H9 (cell line): ENCODE results near the gene FREM1. TPM values are rescaled to one million over a fixed set of nuclear protein-coding genes. Genes with fewer than 3 reads are reported as not detected.

Experiments
- DNase-seq: peaks from one replicate; pipeline ENCODE4 v3.0.0-alpha.2; 2017
- H2AFZ ChIP-seq: one replicate; pipeline ENCODE4 v1.6.1; 2013; ENCODE audit warnings: mild to moderate bottlenecking, low read length, control low read depth, moderate library complexity
- H2AK5ac ChIP-seq: 2 replicates; pipeline ENCODE4 v1.6.1; 2013; ENCODE audit warnings: low read length, control low read depth, mixed read lengths; ENCODE audit not compliant: insufficient read length
- H2BK120ac ChIP-seq: one replicate; pipeline ENCODE4 v1.6.1; 2013; ENCODE audit warnings: low read depth, mild to moderate bottlenecking, low read length, control low read depth, inconsistent platforms; ENCODE audit not compliant: poor library complexity, severe bottlenecking
- H2BK12ac ChIP-seq: 2 replicates; pipeline ENCODE4 v1.6.1; 2013; ENCODE audit warnings: low read length, control low read depth, mixed read lengths, low read depth; ENCODE audit not compliant: insufficient read length
- H2BK15ac ChIP-seq: 2 replicates; pipeline ENCODE4 v1.6.1; 2013; ENCODE audit warnings: low read depth, low read length, control low read depth
- H2BK20ac ChIP-seq: one replicate; pipeline ENCODE4 v1.6.1; 2013; ENCODE audit warnings: low read depth, mild to moderate bottlenecking, low read length, control low read depth, inconsistent platforms; ENCODE audit not compliant: poor library complexity, severe bottlenecking
- H2BK5ac ChIP-seq: 2 replicates; pipeline ENCODE4 v1.6.1; 2013; ENCODE audit warnings: low read length, control low read depth, mixed read lengths; ENCODE audit not compliant: insufficient read length
- H3K14ac ChIP-seq: 2 replicates; pipeline ENCODE4 v1.6.1; 2013; ENCODE audit warnings: low read length, control low read depth; ENCODE audit not compliant: insufficient read depth
- H3K18ac ChIP-seq: 2 replicates; pipeline ENCODE4 v1.6.1; 2013; ENCODE audit warnings: low read depth, mild to moderate bottlenecking, mixed read lengths, low read length, control low read depth; ENCODE audit not compliant: insufficient read length
- H3K23ac ChIP-seq: 2 replicates; pipeline ENCODE4 v1.6.1; 2013; ENCODE audit warnings: low read length, control low read depth, mixed read lengths, low read depth; ENCODE audit not compliant: insufficient read length
- H3K23me2 ChIP-seq: 2 replicates; pipeline ENCODE4 v1.6.1; 2013; ENCODE audit warnings: low read depth, mild to moderate bottlenecking, mixed read lengths, low read length, control low read depth; ENCODE audit not compliant: insufficient read length, poor library complexity, severe bottlenecking
- H3K27ac ChIP-seq: 2 replicates; pipeline ENCODE4 v1.5.1; 2013; ENCODE audit warnings: low read length, control low read depth, mixed read lengths, low read depth; ENCODE audit not compliant: insufficient read length
- H3K27me3 ChIP-seq: 2 replicates; pipeline ENCODE4 v1.6.1; 2013; ENCODE audit warnings: low read length, control low read depth, inconsistent platforms; ENCODE audit not compliant: insufficient read depth
- H3K4ac ChIP-seq: 2 replicates; pipeline ENCODE4 v1.6.1; 2013; ENCODE audit warnings: low read depth, mild to moderate bottlenecking, control low read depth, inconsistent platforms, low read length, moderate library complexity
- H3K4me1 ChIP-seq: 2 replicates; pipeline ENCODE4 v1.6.1; 2013; ENCODE audit warnings: low read length, control low read depth, inconsistent platforms; ENCODE audit not compliant: insufficient read depth
- H3K4me2 ChIP-seq: 2 replicates; pipeline ENCODE4 v1.6.1; 2013; ENCODE audit warnings: low read length, control low read depth, mixed read lengths; ENCODE audit not compliant: insufficient read length, insufficient read depth
- H3K56ac ChIP-seq: 2 replicates; pipeline ENCODE4 v1.6.1; 2013; ENCODE audit warnings: low read depth, mild to moderate bottlenecking, mixed read lengths, low read length, control low read depth; ENCODE audit not compliant: insufficient read length
- H3K79me1 ChIP-seq: 2 replicates; pipeline ENCODE4 v1.6.1; 2013; ENCODE audit warnings: low read depth, mild to moderate bottlenecking, moderate library complexity, low read length, control low read depth, inconsistent platforms; ENCODE audit not compliant: insufficient read depth, poor library complexity, severe bottlenecking
- H3K79me2 ChIP-seq: 2 replicates; pipeline ENCODE4 v1.6.1; 2013; ENCODE audit warnings: low read length, control low read depth, inconsistent platforms; ENCODE audit not compliant: insufficient read depth
- H3K9ac ChIP-seq: 2 replicates; pipeline ENCODE4 v1.6.1; 2013; ENCODE audit warnings: low read length, control low read depth, mixed read lengths; ENCODE audit not compliant: insufficient read length; ENCODE audit errors: extremely low read depth
- H3K9me3 ChIP-seq: one replicate; pipeline ENCODE4 v1.6.1; 2013; ENCODE audit warnings: low read depth, low read length, inconsistent platforms; ENCODE audit not compliant: control insufficient read depth
- H3T11ph ChIP-seq: one replicate; pipeline ENCODE4 v1.6.1; 2013; ENCODE audit warnings: mild to moderate bottlenecking, low read length, control low read depth, inconsistent platforms
- H4K20me1 ChIP-seq: one replicate; pipeline ENCODE4 v1.6.1; 2013; ENCODE audit not compliant: control insufficient read depth, insufficient read length, insufficient read depth
- H4K5ac ChIP-seq: 2 replicates; pipeline ENCODE4 v1.6.1; 2013; ENCODE audit warnings: low read depth, mild to moderate bottlenecking, mixed read lengths, low read length, control low read depth; ENCODE audit not compliant: insufficient read length
- H4K8ac ChIP-seq: replicated peaks from 2 replicates; pipeline ENCODE4 v1.6.1; 2013; ENCODE audit warnings: low read length, control low read depth, mixed read lengths, low read depth; ENCODE audit not compliant: insufficient read length
- H4K91ac ChIP-seq: 2 replicates; pipeline ENCODE4 v1.6.1; 2013; ENCODE audit warnings: low read depth, mild to moderate bottlenecking, moderate library complexity, mixed read lengths, low read length, control low read depth; ENCODE audit not compliant: insufficient read length
- H3K27ac Mint-ChIP-seq, 3 experiments: 2 replicates in 2 of 3; 3 replicates in 1 of 3; pipeline ENCODE4 v1.8.0; 2020 to 2021; ENCODE audit warnings: mixed read lengths in 3 of 3, mild to moderate bottlenecking in 1 of 3, moderate library complexity in 1 of 3
- H3K27me3 Mint-ChIP-seq: 2 replicates; pipeline ENCODE4 v1.8.0; 2021; ENCODE audit warnings: low read depth, mild to moderate bottlenecking, moderate library complexity, mixed read lengths
- H3K36me3 Mint-ChIP-seq, 3 experiments: 2 replicates in 2 of 3; 3 replicates in 1 of 3; pipeline ENCODE4 v1.8.0; 2020 to 2021; ENCODE audit warnings: low read depth in 3 of 3, mixed read lengths in 3 of 3; ENCODE audit not compliant: insufficient read depth in 1 of 3
- H3K4me1 Mint-ChIP-seq, 2 experiments: 2 replicates each; pipeline ENCODE4 v1.8.0; 2020; ENCODE audit warnings: mixed read lengths in 2 of 2
- H3K4me3 Mint-ChIP-seq, 2 experiments: 2 replicates in 1 of 2; 3 replicates in 1 of 2; pipeline ENCODE4 v1.8.0; 2020 to 2021; ENCODE audit warnings: mild to moderate bottlenecking in 2 of 2, mixed read lengths in 2 of 2, moderate library complexity in 1 of 2
- H3K9me3 Mint-ChIP-seq, 2 experiments: 2 replicates in 1 of 2; 3 replicates in 1 of 2; pipeline ENCODE4 v1.8.0; 2020; ENCODE audit warnings: mild to moderate bottlenecking in 2 of 2, mixed read lengths in 2 of 2, moderate library complexity in 1 of 2
- CTCF ChIP-seq: fragments of 200-600 bp; sonication (generic); conservative IDR thresholded peaks from 3 replicates; pipeline ENCODE4 v1.8.0; 2021; ENCODE audit warnings: antibody characterized with exemption, mild to moderate bottlenecking
- WGBS: extraction: QIAGEN DNeasy Blood & Tissue Kit; methylation state at CpG from one replicate; pipeline ENCODE4 v1.1.7; 2013; ENCODE audit warnings: missing lambda C conversion rate, low lambda C conversion rate, mixed read lengths; ENCODE audit not compliant: insufficient read length; ENCODE audit errors: extremely low coverage; 5-methylcytosine and 5-hydroxymethylcytosine counted together
- total RNA-seq: library from RNA; stranded (reverse); gene quantifications from 2 replicates; pipeline ENCODE4 v1.2.1, GENCODE V29; 2021

The FREM1 gene
- total RNA-seq, 1 experiment from 2014 or later, result 0.44 TPM

DNA sequence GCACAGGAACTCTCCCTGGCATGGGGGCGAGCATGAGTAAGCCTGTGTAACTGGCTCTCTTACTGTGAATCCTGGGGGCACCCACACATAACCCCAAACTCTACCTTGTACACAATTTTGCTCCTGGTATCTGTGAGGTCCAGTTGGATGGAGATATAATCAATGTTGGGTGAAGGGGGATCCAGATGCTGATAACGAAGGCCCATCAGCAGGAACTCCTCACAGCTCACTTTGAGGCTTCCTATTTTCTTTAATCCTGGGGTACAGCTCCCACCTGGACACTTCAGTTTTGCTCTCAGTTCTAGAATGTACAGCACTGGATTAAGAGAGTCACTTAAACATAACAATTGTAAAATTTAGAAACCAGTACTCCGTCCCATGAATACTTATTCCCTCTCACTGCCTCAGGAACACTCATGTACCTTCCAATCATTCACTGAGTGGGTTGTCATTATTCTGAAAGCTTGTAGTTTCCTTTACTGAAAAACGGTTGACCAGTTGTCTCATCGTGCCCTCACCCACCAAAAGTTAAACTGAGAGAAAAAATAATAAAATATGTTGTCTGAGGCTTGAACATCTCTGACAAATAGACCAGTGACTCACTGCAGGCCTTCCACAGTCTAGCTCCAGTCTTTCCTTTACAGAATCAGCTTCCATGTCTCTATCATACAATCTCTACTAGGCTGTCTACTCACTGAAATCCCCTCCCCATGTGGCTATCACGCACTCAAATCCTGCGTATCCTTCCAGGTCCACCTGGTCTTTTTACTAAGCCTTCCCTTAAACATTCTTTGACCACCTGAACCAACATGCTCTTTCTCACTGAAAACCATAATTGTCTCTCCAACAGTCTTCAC lies 52.6 kb downstream of the FREM1 start:
- Histone ChIP-seq H2AK5ac (no peak overlapping the region), H3K79me1 (no peaks in the 10 kb centered on the region), H3K23ac (no peak overlapping the region), H3K14ac (no peak overlapping the region), H3K9me3 (no peaks in the 10 kb centered on the region), H4K91ac (no peak overlapping the region), H2BK5ac (no peak overlapping the region), H2BK12ac (no peak overlapping the region), H3K27ac (no peak overlapping the region), H3K79me2 (no peaks in the 10 kb centered on the region), H4K8ac (no peak overlapping the region), H3K27me3 (no peaks in the 10 kb centered on the region), H3T11ph (no peak overlapping the region), H4K20me1 (no peaks in the 10 kb centered on the region), H2BK120ac (no peak overlapping the region), H3K4me1 (no peaks in the 10 kb centered on the region), H2BK15ac (no peak overlapping the region), H3K23me2 (no peaks in the 10 kb centered on the region), H3K18ac (no peak overlapping the region), H4K5ac (no peak overlapping the region), H2BK20ac (no peak overlapping the region), H2AFZ (no peak overlapping the region), H3K4ac (no peak overlapping the region), H3K4me2 (no peak overlapping the region), H3K9ac (no peak overlapping the region), H3K56ac (no peak overlapping the region)
- DNase-seq, result no peak
- H3K27ac Mint-ChIP-seq, result 0 out of 7 replicates have a peak overlapping the region, but pooled peaks of 1 of the 3 experiments have one; percentile 14
- no peaks in the 10 kb centered on the region for H3K36me3 Mint-ChIP-seq
- H3K27me3 Mint-ChIP-seq, result no peaks in the 10 kb centered on the region
- H3K9me3 Mint-ChIP-seq, result no peaks in the 10 kb centered on the region
- no peak for TF ChIP-seq CTCF
- WGBS, result no CpG with 5 or more reads among the region's 7 CpGs
- H3K4me3 Mint-ChIP-seq, result no peak overlapping the region
- no peaks in the 10 kb centered on the region for H3K4me1 Mint-ChIP-seq
